GM23338 (cell line): Measurements from ENCODE around the gene INPP4A. TPM values are rescaled to one million over a fixed set of nuclear protein-coding genes. Genes with fewer than 3 reads are reported as not detected.

Source experiments
- ATAC-seq: fragments of 200-7000 bp; cut with Tn5 transposase; 3 replicates; pipeline ENCODE4 v1.9.1; 2020
- DNase-seq: peaks from one replicate; pipeline ENCODE4 v3.0.0-alpha.2; 2015; ENCODE audit warnings: low spot score
- H2AFZ ChIP-seq: fragments of 200-600 bp; sonication (generic); 2 replicates; pipeline ENCODE4 v1.8.0; 2016; ENCODE audit warnings: antibody characterized with exemption, mild to moderate bottlenecking, moderate library complexity
- H3F3A ChIP-seq: fragments of 200-600 bp; sonication (generic); replicated peaks from 2 replicates; pipeline ENCODE4 v1.8.0; 2017; ENCODE audit warnings: antibody characterized with exemption, mixed run types, low read depth
- H3K27ac ChIP-seq: fragments of 200-600 bp; sonication (generic); 2 replicates; pipeline ENCODE4 v1.6.1; 2016; ENCODE audit warnings: low read depth
- H3K27me3 ChIP-seq: fragments of 200-600 bp; sonication (generic); 2 replicates; pipeline ENCODE4 v1.8.0; 2016; ENCODE audit warnings: mild to moderate bottlenecking, mixed run types, moderate library complexity; ENCODE audit not compliant: insufficient read depth
- H3K36me3 ChIP-seq: fragments of 200-600 bp; sonication (generic); 2 replicates; pipeline ENCODE4 v1.8.0; 2016; ENCODE audit warnings: mild to moderate bottlenecking; ENCODE audit not compliant: insufficient read depth
- H3K4me1 ChIP-seq: fragments of 200-600 bp; sonication (generic); 2 replicates; pipeline ENCODE4 v1.8.0; 2016; ENCODE audit warnings: mild to moderate bottlenecking, moderate library complexity; ENCODE audit not compliant: insufficient read depth
- H3K4me2 ChIP-seq: fragments of 200-600 bp; sonication (generic); 2 replicates; pipeline ENCODE4 v1.7.1; 2017; ENCODE audit warnings: mixed run types
- H3K4me3 ChIP-seq: fragments of 200-600 bp; sonication (generic); 2 replicates; pipeline ENCODE4 v1.6.1; 2016; ENCODE audit warnings: mixed run types
- H3K79me2 ChIP-seq: fragments of 200-600 bp; sonication (generic); replicated peaks from 2 replicates; pipeline ENCODE4 v1.8.0; 2017; ENCODE audit warnings: mild to moderate bottlenecking; ENCODE audit not compliant: insufficient read depth
- H3K9me2 ChIP-seq: fragments of 200-600 bp; sonication (generic); 2 replicates; pipeline ENCODE4 v1.8.0; 2017; ENCODE audit not compliant: insufficient read depth
- H4K20me1 ChIP-seq: fragments of 200-600 bp; sonication (generic); replicated peaks from 2 replicates; pipeline ENCODE4 v1.8.0; 2017; ENCODE audit warnings: mild to moderate bottlenecking; ENCODE audit not compliant: insufficient read depth
- H3K27ac Mint-ChIP-seq: 2 replicates; pipeline ENCODE4 v1.8.0; 2020; ENCODE audit warnings: inconsistent platforms, mild to moderate bottlenecking, moderate library complexity, mixed read lengths
- H3K27me3 Mint-ChIP-seq: 3 replicates; pipeline ENCODE4 v1.8.0; 2022; ENCODE audit warnings: low read depth, mild to moderate bottlenecking, moderate library complexity, mixed read lengths, inconsistent platforms; ENCODE audit not compliant: insufficient read depth, poor library complexity
- H3K36me3 Mint-ChIP-seq: 3 replicates; pipeline ENCODE4 v1.8.0; 2021; ENCODE audit warnings: low read depth, mild to moderate bottlenecking, inconsistent platforms, moderate library complexity, mixed read lengths
- H3K4me1 Mint-ChIP-seq: 3 replicates; pipeline ENCODE4 v1.8.0; 2020; ENCODE audit warnings: mild to moderate bottlenecking, inconsistent platforms, mixed read lengths
- H3K4me3 Mint-ChIP-seq: 3 replicates; pipeline ENCODE4 v1.8.0; 2021; ENCODE audit warnings: moderate library complexity, mild to moderate bottlenecking, inconsistent platforms, mixed read lengths
- H3K9me3 Mint-ChIP-seq: 3 replicates; pipeline ENCODE4 v1.8.0; 2020; ENCODE audit warnings: moderate library complexity, mild to moderate bottlenecking, inconsistent platforms, mixed read lengths
- CREB1 ChIP-seq: fragments of 250-450 bp; sonication (Bioruptor Pico); IDR thresholded peaks from 2 replicates; pipeline ENCODE4 v1.5.0; 2020; ENCODE audit warnings: low read depth, mild to moderate bottlenecking, moderate library complexity
- CTCF ChIP-seq, 2 experiments: fragments of 200-600 bp in 1 of 2; sonication (generic) in 1 of 2; conservative IDR thresholded peaks; 2 replicates each; pipeline versions ENCODE4 v1.5.1 to v1.6.1; 2016 to 2017; ENCODE audit warnings: antibody characterized with exemption in 2 of 2, low read depth in 2 of 2, mild to moderate bottlenecking in 2 of 2, moderate library complexity in 1 of 2
- ETS1 ChIP-seq: IDR thresholded peaks from 2 replicates; pipeline ENCODE4 v1.6.1; 2016; ENCODE audit warnings: antibody characterized with exemption
- EZH2 ChIP-seq: fragments of 200-600 bp; sonication (generic); IDR thresholded peaks from one replicate; pipeline ENCODE4 v1.8.0; 2017; ENCODE audit warnings: antibody characterized with exemption, mild to moderate bottlenecking, low read depth; ENCODE audit not compliant: unreplicated experiment
- EZH2phosphoT487 ChIP-seq: fragments of 200-600 bp; sonication (generic); IDR thresholded peaks from one replicate; pipeline ENCODE4 v1.8.1; 2018; ENCODE audit warnings: antibody characterized with exemption; ENCODE audit not compliant: unreplicated experiment
- JUNB ChIP-seq: IDR thresholded peaks from one replicate; pipeline ENCODE4 v1.6.1; 2016; ENCODE audit warnings: antibody characterized with exemption; ENCODE audit not compliant: unreplicated experiment
- NANOG ChIP-seq: IDR thresholded peaks from 2 replicates; pipeline ENCODE4 v1.6.1; 2016; ENCODE audit warnings: antibody characterized with exemption, borderline replicate concordance
- POLR2AphosphoS5 ChIP-seq: IDR thresholded peaks from 2 replicates; pipeline ENCODE4 v1.6.1; 2016; ENCODE audit warnings: antibody characterized with exemption, low read depth
- REST ChIP-seq: IDR thresholded peaks from one replicate; pipeline ENCODE4 v1.6.1; 2018; ENCODE audit warnings: antibody characterized with exemption; ENCODE audit not compliant: unreplicated experiment
- STAT1 ChIP-seq: IDR thresholded peaks from one replicate; pipeline ENCODE4 v1.6.1; 2016; ENCODE audit warnings: antibody characterized with exemption; ENCODE audit not compliant: unreplicated experiment
- ZNF114 ChIP-seq: fragments of 250-450 bp; sonication (Bioruptor Pico); IDR thresholded peaks from 2 replicates; pipeline ENCODE4 v1.5.0; 2020; ENCODE audit warnings: mild to moderate bottlenecking, moderate library complexity
- ZNF331 ChIP-seq: fragments of 250-450 bp; sonication (Bioruptor Pico); IDR thresholded peaks from 2 replicates; pipeline ENCODE4 v1.5.0; 2020; ENCODE audit warnings: low read depth, mild to moderate bottlenecking, moderate library complexity
- ZNF462 ChIP-seq: fragments of 250-450 bp; sonication (Bioruptor Pico); IDR thresholded peaks from 2 replicates; pipeline ENCODE4 v1.5.0; 2020; ENCODE audit warnings: mild to moderate bottlenecking, moderate library complexity
- polyA plus RNA-seq: library from polyadenylated mRNA; unstranded; fragments of >200 nt; fragmentation: Nextera tagmentation; extraction: Ambion mirVana; gene quantifications from 2 replicates; pipeline ENCODE4 v1.2.1, GENCODE V29; 2016
- total RNA-seq: library from RNA; depleted of rRNA; stranded (reverse); fragments of >200 nt; shearing (Covaris generic); gene quantifications from 2 replicates; pipeline ENCODE4 v1.2.3, GENCODE V29; 2014

INPP4A gene
- total and polyA plus RNA-seq, 2 experiments from 2014 or later: 8.5 to 36.9 TPM

GRCh38 chr2:98535971-98536677, 91.5 kb downstream of the INPP4A start:
- ATAC-seq: no peak
- no peak overlapping the region for H3K4me2 ChIP-seq
- TF ChIP-seq JUNB: no peak
- no peak for TF ChIP-seq POLR2AphosphoS5
- TF ChIP-seq ZNF114 (CRISPR knock-in tag): no peak
- TF ChIP-seq CTCF (conservative IDR thresholded peaks at IDR 0.05; ENCODE audit: low read depth in 2 of 2): no peak
- TF ChIP-seq NANOG: no peak
- TF ChIP-seq ETS1: no peak
- TF ChIP-seq EZH2: no peak
- no peak for TF ChIP-seq STAT1
- TF ChIP-seq ZNF331 (CRISPR knock-in tag): no peak
- no peak for TF ChIP-seq EZH2phosphoT487
- no peak for TF ChIP-seq CREB1 (CRISPR knock-in tag)
- no peak for TF ChIP-seq ZNF462
- no peak for TF ChIP-seq REST
- no peaks in the 10 kb centered on the region for H3K9me2 ChIP-seq
- no peaks in the 10 kb centered on the region for H3K4me1 ChIP-seq
- H3F3A ChIP-seq: no peaks in the 10 kb centered on the region
- peaks cover 3% of the 10 kb centered on the region for H3K27me3 Mint-ChIP-seq
- no peak overlapping the region for H3K27ac ChIP-seq
- H3K27me3 ChIP-seq: no peaks in the 10 kb centered on the region
- H3K9me3 Mint-ChIP-seq: no peaks in the 10 kb centered on the region
- no peaks in the 10 kb centered on the region; the same call in 1 of the 2 replicates for H4K20me1 ChIP-seq
- no peak overlapping the region for H2AFZ ChIP-seq
- H3K4me3 ChIP-seq: no peak overlapping the region
- H3K36me3 Mint-ChIP-seq: peaks cover 31% of the 10 kb centered on the region
- no peaks in the 10 kb centered on the region for H3K4me1 Mint-ChIP-seq
- no peaks in the 10 kb centered on the region for H3K79me2 ChIP-seq
- no peak for DNase-seq
- no peak overlapping the region for H3K27ac Mint-ChIP-seq
- peaks cover 5% of the 10 kb centered on the region; the same call in 1 of the 2 replicates for H3K36me3 ChIP-seq
- no peak overlapping the region for H3K4me3 Mint-ChIP-seq
